ENCODE data around the gene CPZ. TPM values are rescaled to one million over a fixed set of nuclear protein-coding genes. Genes with fewer than 3 reads are reported as not detected.

The CPZ gene
- total and polyA plus RNA-seq, 2 experiments from 2014 or later, result 24.6 to 37.3 TPM

GRCh38 chr4:8589336-8589735 is 3.2 kb upstream of the CPZ start:
- H3K4me3 ChIP-seq, result no peak overlapping the region
- no peaks in the 10 kb centered on the region for H4K20me1 ChIP-seq (replicated peaks; ENCODE audit: insufficient read depth)
- TF ChIP-seq POLR2AphosphoS5 (IDR thresholded peaks at IDR 0.05; ENCODE audit: low read depth) (no peak), ZNF114 (CRISPR knock-in tag; IDR thresholded peaks at IDR 0.05) (no peak), ZNF462 (CRISPR knock-in tag; IDR thresholded peaks at IDR 0.05) (no peak), REST (IDR thresholded peaks at IDR 0.05; ENCODE audit: unreplicated experiment) (no peak), STAT1 (IDR thresholded peaks at IDR 0.05; ENCODE audit: unreplicated experiment) (no peak), CREB1 (CRISPR knock-in tag; IDR thresholded peaks at IDR 0.05; ENCODE audit: low read depth) (no peak), CTCF (conservative IDR thresholded peaks at IDR 0.05; ENCODE audit: low read depth in 2 of 2) (no peak), JUNB (IDR thresholded peaks at IDR 0.05; ENCODE audit: unreplicated experiment) (no peak), EZH2phosphoT487 (IDR thresholded peaks at IDR 0.05; ENCODE audit: unreplicated experiment) (no peak), ETS1 (IDR thresholded peaks at IDR 0.05) (no peak), ZNF331 (CRISPR knock-in tag; IDR thresholded peaks at IDR 0.05; ENCODE audit: low read depth) (no peak), NANOG (IDR thresholded peaks at IDR 0.05; ENCODE audit: borderline replicate concordance) (no peak), EZH2 (IDR thresholded peaks at IDR 0.05; ENCODE audit: low read depth, unreplicated experiment) (no peak)
- H3K4me1 Mint-ChIP-seq, result peaks cover 46% of the 10 kb centered on the region
- ATAC-seq (no peak), DNase-seq (ENCODE audit: low spot score) (no peak)
- no peaks in the 10 kb centered on the region for H3F3A ChIP-seq (replicated peaks; ENCODE audit: low read depth)
- H3K27me3 ChIP-seq (ENCODE audit: insufficient read depth), result no peaks in the 10 kb centered on the region
- H3K27me3 Mint-ChIP-seq (ENCODE audit: insufficient read depth, low read depth, poor library complexity), result peaks cover 22% of the 10 kb centered on the region
- no peaks in the 10 kb centered on the region for H3K36me3 ChIP-seq (ENCODE audit: insufficient read depth)
- no peak overlapping the region for H3K4me2 ChIP-seq
- H2AFZ ChIP-seq, result no peak overlapping the region
- H3K36me3 Mint-ChIP-seq (ENCODE audit: low read depth), result no peaks in the 10 kb centered on the region; the same call in 2 of the 3 replicates
- H3K9me3 Mint-ChIP-seq, result no peaks in the 10 kb centered on the region
- H3K9me2 ChIP-seq (ENCODE audit: insufficient read depth), result no peaks in the 10 kb centered on the region
- H3K4me3 Mint-ChIP-seq, result no peak overlapping the region
- H3K27ac Mint-ChIP-seq, result no peak overlapping the region
- no peak overlapping the region for H3K27ac ChIP-seq (ENCODE audit: low read depth)
- 0 out of 2 replicates have a peak, but pooled peaks cover 4% of the 10 kb centered on the region for H3K79me2 ChIP-seq (replicated peaks; ENCODE audit: insufficient read depth)
- H3K4me1 ChIP-seq (ENCODE audit: insufficient read depth), result peaks cover 17% of the 10 kb centered on the region

Measured in GM23338 (cell line).